Adrenal gland (tissue), 5 donors: ENCODE data around the gene CCNL1.

ENCODE experiments used
- POLR2A ChIP-seq, 2 donors: fragments of 450-650 bp; IDR thresholded peaks; one replicate each; pipeline ENCODE4 v1.6.1; 2017; ENCODE audit warnings: antibody characterized with exemption in 2 of 2, mild to moderate bottlenecking in 2 of 2, moderate library complexity in 1 of 2
- TF ChIP-seq, protein P1 (sequence below), 6 experiments: fragments of 450-650 bp in 4 of 6; fragments of 200-600 bp in 2 of 6; sonication (generic) in 1 of 6; IDR thresholded peaks; 1 replicate in 5 of 6; 2 replicates in 1 of 6; pipeline versions ENCODE4 v1.5.1 to v1.8.0; 2016 to 2021; ENCODE audit warnings: antibody characterized with exemption in 6 of 6, mild to moderate bottlenecking in 2 of 6, moderate library complexity in 1 of 6
- donor health status: DM: no; HTN: no; CAD: no.

DNA sequence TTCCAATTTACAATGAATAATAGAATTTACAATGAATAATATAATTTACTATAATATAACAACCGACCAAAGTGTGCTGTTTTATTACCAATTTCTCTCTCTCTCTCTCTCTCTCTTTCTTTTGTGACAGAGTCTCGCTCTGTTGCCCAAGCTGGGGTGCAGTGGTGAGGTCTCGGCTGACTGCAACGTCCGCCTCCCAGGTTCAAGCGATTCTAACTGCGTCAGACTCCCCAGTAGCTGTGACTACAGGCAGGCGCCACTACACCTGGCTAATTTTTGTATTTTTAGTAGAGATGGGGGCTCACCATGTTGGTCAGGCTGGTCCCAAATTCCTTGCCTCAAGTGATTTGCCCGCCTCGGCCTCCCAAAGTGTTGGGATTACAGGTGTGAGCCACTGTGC is 17.0 kb upstream of the CCNL1 start:
- TF ChIP-seq, protein P1, sequence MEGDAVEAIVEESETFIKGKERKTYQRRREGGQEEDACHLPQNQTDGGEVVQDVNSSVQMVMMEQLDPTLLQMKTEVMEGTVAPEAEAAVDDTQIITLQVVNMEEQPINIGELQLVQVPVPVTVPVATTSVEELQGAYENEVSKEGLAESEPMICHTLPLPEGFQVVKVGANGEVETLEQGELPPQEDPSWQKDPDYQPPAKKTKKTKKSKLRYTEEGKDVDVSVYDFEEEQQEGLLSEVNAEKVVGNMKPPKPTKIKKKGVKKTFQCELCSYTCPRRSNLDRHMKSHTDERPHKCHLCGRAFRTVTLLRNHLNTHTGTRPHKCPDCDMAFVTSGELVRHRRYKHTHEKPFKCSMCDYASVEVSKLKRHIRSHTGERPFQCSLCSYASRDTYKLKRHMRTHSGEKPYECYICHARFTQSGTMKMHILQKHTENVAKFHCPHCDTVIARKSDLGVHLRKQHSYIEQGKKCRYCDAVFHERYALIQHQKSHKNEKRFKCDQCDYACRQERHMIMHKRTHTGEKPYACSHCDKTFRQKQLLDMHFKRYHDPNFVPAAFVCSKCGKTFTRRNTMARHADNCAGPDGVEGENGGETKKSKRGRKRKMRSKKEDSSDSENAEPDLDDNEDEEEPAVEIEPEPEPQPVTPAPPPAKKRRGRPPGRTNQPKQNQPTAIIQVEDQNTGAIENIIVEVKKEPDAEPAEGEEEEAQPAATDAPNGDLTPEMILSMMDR (IDR thresholded peaks at IDR 0.05): no peak
- TF ChIP-seq POLR2A (IDR thresholded peaks at IDR 0.05): no peak
